ENCODE measurements around the gene RBM34.
"Not testable (repeated sequence)": the region's sequence is repeated elsewhere in the genome, so short reads cannot be mapped to it uniquely, and the experiment has no call there.

Gene RBM34

GRCh38 chr1:235161685-235162327 is 756 bp upstream of the RBM34 start:
- TF ChIP-seq CTCF (conservative IDR thresholded peaks at IDR 0.05) = no peak
- TF ChIP-seq ZFX (IDR thresholded peaks at IDR 0.05) = no peak
- peak overlapping the region; percentile 77 for H3K27ac ChIP-seq

GRCh38 chr1:235160383-235160956 is 580 bp downstream of the RBM34 start:
- peak overlapping the region; percentile 77 for H3K27ac ChIP-seq
- TF ChIP-seq CTCF (conservative IDR thresholded peaks at IDR 0.05) (peak; percentile 7; the same call in 1 of the 2 replicates), ZFX (IDR thresholded peaks at IDR 0.05) (no peak)

GRCh38 chr1:235159930-235160329 is 1.1 kb downstream of the RBM34 start:
- H3K27ac ChIP-seq = peak overlapping the region; percentile 13; the same call in 1 of the 2 replicates

- not testable (repeated sequence) for H3K27ac ChIP-seq
Observed at GRCh38 chr1:235159284-235159683, 1.8 kb downstream of the RBM34 start.

GRCh38 chr1:235158680-235159079 is 2.4 kb downstream of the RBM34 start:
- TF ChIP-seq CTCF (conservative IDR thresholded peaks at IDR 0.05) (no peak), ZFX (IDR thresholded peaks at IDR 0.05) (no peak)
- H3K27ac ChIP-seq = no peak overlapping the region

GRCh38 chr1:235157150-235157549 is 3.9 kb downstream of the RBM34 start:
- TF ChIP-seq ZFX (IDR thresholded peaks at IDR 0.05) (no peak), CTCF (conservative IDR thresholded peaks at IDR 0.05) (no peak)
- H3K27ac ChIP-seq = no peak overlapping the region

- H3K27ac ChIP-seq = no peak overlapping the region
- TF ChIP-seq ZFX (IDR thresholded peaks at IDR 0.05) (no peak), CTCF (conservative IDR thresholded peaks at IDR 0.05) (no peak; the same call in 1 of the 2 replicates)
Observed at GRCh38 chr1:235156740-235157139, 4.3 kb downstream of the RBM34 start.

GRCh38 chr1:235156265-235156664 is 4.8 kb downstream of the RBM34 start:
- no peak for TF ChIP-seq ZFX (IDR thresholded peaks at IDR 0.05)
- no peak overlapping the region for H3K27ac ChIP-seq

- H3K27ac ChIP-seq = no peak overlapping the region
- TF ChIP-seq CTCF (conservative IDR thresholded peaks at IDR 0.05) (no peak), ZFX (IDR thresholded peaks at IDR 0.05) (no peak)
Observed at GRCh38 chr1:235152235-235152634, 8.8 kb downstream of the RBM34 start.

Measured in C4-2B (cell line).